Osteoblast (primary cell): ENCODE results near the gene B3GNT5. TPM values are rescaled to one million over a fixed set of nuclear protein-coding genes. Genes with fewer than 3 reads are reported as not detected.

Experiments used
- DNase-seq: peaks from one replicate; pipeline ENCODE4 v3.0.0; 2011; ENCODE audit warnings: low spot score, mixed read lengths; ENCODE audit not compliant: insufficient read length; ENCODE audit errors: missing footprints
- H2AFZ ChIP-seq: 2 replicates; pipeline ENCODE4 v1.6.0; 2011; ENCODE audit warnings: mild to moderate bottlenecking, low read length
- H3K27ac ChIP-seq: 2 replicates; pipeline ENCODE4 v1.5.1; 2011; ENCODE audit warnings: mild to moderate bottlenecking, low read depth, low read length, moderate library complexity
- H3K27me3 ChIP-seq: 2 replicates; pipeline ENCODE4 v1.6.0; 2012; ENCODE audit warnings: mild to moderate bottlenecking, control low read depth, inconsistent platforms, low read length, moderate library complexity; ENCODE audit not compliant: insufficient read depth
- H3K36me3 ChIP-seq: 2 replicates; pipeline ENCODE4 v1.5.1; 2011; ENCODE audit warnings: mild to moderate bottlenecking, low read length, control low read depth, moderate library complexity; ENCODE audit not compliant: insufficient read depth
- H3K4me1 ChIP-seq: 2 replicates; pipeline ENCODE4 v1.5.1; 2011; ENCODE audit warnings: mild to moderate bottlenecking, low read length, control low read depth, moderate library complexity; ENCODE audit not compliant: insufficient read depth
- H3K4me2 ChIP-seq: 2 replicates; pipeline ENCODE4 v1.6.0; 2011; ENCODE audit warnings: mild to moderate bottlenecking, low read length; ENCODE audit not compliant: insufficient read depth
- H3K4me3 ChIP-seq: fragments of 200-600 bp; sonication (generic); 3 replicates; pipeline ENCODE4 v1.5.1; 2012; ENCODE audit warnings: mild to moderate bottlenecking, low read length, inconsistent platforms; ENCODE audit not compliant: insufficient read depth
- H3K79me2 ChIP-seq: 2 replicates; pipeline ENCODE4 v1.6.0; 2012; ENCODE audit warnings: mild to moderate bottlenecking, low read length, control low read depth, inconsistent platforms; ENCODE audit not compliant: insufficient read depth
- H3K9me3 ChIP-seq: 2 replicates; pipeline ENCODE4 v1.5.1; 2011; ENCODE audit warnings: low read depth, low read length, control low read depth
- H4K20me1 ChIP-seq: 2 replicates; pipeline ENCODE4 v1.6.0; 2012; ENCODE audit warnings: mild to moderate bottlenecking, low read length, control low read depth; ENCODE audit not compliant: insufficient read depth
- CTCF ChIP-seq: IDR thresholded peaks from 2 replicates; pipeline ENCODE4 v1.5.1; 2011; ENCODE audit warnings: mild to moderate bottlenecking, low read depth, low read length, moderate library complexity; ENCODE audit errors: extremely low read depth
- total RNA-seq: library from RNA; depleted of rRNA; stranded (reverse); fragments of >200 nt; gene quantifications from 2 replicates; pipeline ENCODE4 v1.2.3, GENCODE V29; 2012

The B3GNT5 gene
- total RNA-seq, 1 donor: 0.36 TPM

- Histone ChIP-seq H3K27me3 (no peaks in the 10 kb centered on the region), H3K4me1 (peaks cover 30% of the 10 kb centered on the region), H3K4me3 (no peak overlapping the region), H3K36me3 (no peaks in the 10 kb centered on the region), H3K79me2 (no peaks in the 10 kb centered on the region), H4K20me1 (no peaks in the 10 kb centered on the region), H3K9me3 (no peaks in the 10 kb centered on the region), H2AFZ (no peak overlapping the region), H3K4me2 (peak overlapping the region; percentile 50), H3K27ac (peak overlapping the region; percentile 87)
- no peak for TF ChIP-seq CTCF
- no peak for DNase-seq
Measured at GRCh38 chr3:183288117-183288516, 35.1 kb downstream of the B3GNT5 start.

- Histone ChIP-seq H3K27me3 (no peaks in the 10 kb centered on the region), H3K4me2 (no peak overlapping the region), H3K36me3 (no peaks in the 10 kb centered on the region), H4K20me1 (no peaks in the 10 kb centered on the region), H3K79me2 (no peaks in the 10 kb centered on the region), H3K4me3 (no peak overlapping the region), H3K4me1 (peaks cover 30% of the 10 kb centered on the region), H3K27ac (no peak overlapping the region), H2AFZ (no peak overlapping the region), H3K9me3 (no peaks in the 10 kb centered on the region)
- no peak for TF ChIP-seq CTCF
- no peak for DNase-seq
Measured at GRCh38 chr3:183290216-183290615, 37.2 kb downstream of the B3GNT5 start.

- no peaks in the 10 kb centered on the region for H4K20me1 ChIP-seq
- no peak for DNase-seq
- H3K4me1 ChIP-seq: peaks cover 19% of the 10 kb centered on the region
- no peak overlapping the region for H2AFZ ChIP-seq
- no peak overlapping the region for H3K4me3 ChIP-seq
- H3K27ac ChIP-seq: no peak overlapping the region
- no peak overlapping the region for H3K4me2 ChIP-seq
- H3K79me2 ChIP-seq: no peaks in the 10 kb centered on the region
- no peaks in the 10 kb centered on the region for H3K27me3 ChIP-seq
- TF ChIP-seq CTCF: no peak
- H3K36me3 ChIP-seq: no peaks in the 10 kb centered on the region
- H3K9me3 ChIP-seq: no peaks in the 10 kb centered on the region
Measured at GRCh38 chr3:183291497-183292031, 38.5 kb downstream of the B3GNT5 start.

- no peak for DNase-seq
- H2AFZ ChIP-seq: no peak overlapping the region
- no peak for TF ChIP-seq CTCF
Measured at GRCh38 chr3:183293966-183294365, 40.9 kb downstream of the B3GNT5 start.

More at GRCh38 chr3:183293966-183294365, 40.9 kb downstream of the B3GNT5 start:
- Histone ChIP-seq H4K20me1 (no peaks in the 10 kb centered on the region), H3K36me3 (no peaks in the 10 kb centered on the region), H3K4me3 (no peak overlapping the region), H3K27me3 (no peaks in the 10 kb centered on the region), H3K79me2 (no peaks in the 10 kb centered on the region), H3K9me3 (no peaks in the 10 kb centered on the region), H3K4me2 (no peak overlapping the region), H3K4me1 (peaks cover 10% of the 10 kb centered on the region), H3K27ac (no peak overlapping the region)
